HEK293 (cell line): Measurements from ENCODE around the gene DOCK3.
A peak's percentile ranks its signal among the peaks of the same experiment; 100 is the strongest.

Source experiments
- CTCF ChIA-PET: fragments of 350-600 bp; formaldehyde crosslinking; extraction: SDS; loops from one replicate; lab custom pipeline; 2021; ENCODE audit warnings: antibody characterized with exemption; lab: Yijun Ruan, JAX
- POLR2A ChIA-PET: fragments of 300-600 bp; formaldehyde crosslinking; extraction: SDS; loops from one replicate; lab custom pipeline; 2020; ENCODE audit warnings: antibody characterized with exemption, inconsistent platforms; lab: Yijun Ruan, JAX
- H3K27ac ChIP-seq: fragments of 200-500 bp; sonication (Bioruptor generic); 2 replicates; pipeline ENCODE4 v1.5.1; 2014; ENCODE audit warnings: low read depth, low read length, control low read depth, inconsistent platforms; ENCODE audit errors: extremely low read depth
- H3K36me3 ChIP-seq, 2 experiments: fragments of 200-500 bp in 1 of 2; sonication (Bioruptor generic) in 1 of 2; 1 replicate in 1 of 2; 2 replicates in 1 of 2; pipeline ENCODE4 v1.5.1; 2014 to 2017; ENCODE audit warnings: inconsistent platforms in 2 of 2, low read length in 2 of 2; ENCODE audit not compliant: control insufficient read depth in 2 of 2, insufficient read depth in 1 of 2
- H3K4me1 ChIP-seq: fragments of 200-500 bp; sonication (Bioruptor generic); 2 replicates; pipeline ENCODE4 v1.5.1; 2014; ENCODE audit warnings: mild to moderate bottlenecking, low read length, inconsistent platforms; ENCODE audit not compliant: control insufficient read depth, insufficient read depth
- H3K4me3 ChIP-seq: 2 replicates; pipeline ENCODE4 v1.5.1; 2011; ENCODE audit warnings: low read depth, mild to moderate bottlenecking, control low read depth, low read length, moderate library complexity
- H3K9me3 ChIP-seq: fragments of 200-500 bp; sonication (Bioruptor generic); 2 replicates; pipeline ENCODE4 v1.5.1; 2014; ENCODE audit warnings: low read depth, low read length, inconsistent platforms; ENCODE audit not compliant: control insufficient read depth, insufficient read depth
- GFI1B ChIP-seq: fragments of 450-650 bp; formaldehyde crosslinking; IDR thresholded peaks from 2 replicates; pipeline ENCODE4 v1.5.1; 2016; ENCODE audit warnings: missing biosample characterization, missing genetic modification characterization
- GLIS1 ChIP-seq: fragments of 450-650 bp; formaldehyde crosslinking; IDR thresholded peaks from 2 replicates; pipeline ENCODE4 v1.5.1; 2016; ENCODE audit warnings: missing biosample characterization, missing genetic modification characterization
- KLF9 ChIP-seq: fragments of 450-650 bp; formaldehyde crosslinking; IDR thresholded peaks from 2 replicates; pipeline ENCODE4 v1.5.1; 2016; ENCODE audit warnings: missing biosample characterization, missing genetic modification characterization, low read depth
- SCRT1 ChIP-seq: fragments of 450-650 bp; formaldehyde crosslinking; IDR thresholded peaks from 2 replicates; pipeline ENCODE4 v1.5.1; 2016; ENCODE audit warnings: missing biosample characterization, missing genetic modification characterization, borderline replicate concordance
- SP3 ChIP-seq: fragments of 450-650 bp; formaldehyde crosslinking; IDR thresholded peaks from 2 replicates; pipeline ENCODE4 v1.5.1; 2016; ENCODE audit warnings: missing biosample characterization, missing genetic modification characterization
- TCF7L2 ChIP-seq: IDR thresholded peaks from 2 replicates; pipeline ENCODE4 v1.6.1; 2011; ENCODE audit warnings: low read depth, mild to moderate bottlenecking, inconsistent platforms, low read length, moderate library complexity, borderline replicate concordance
- ZBTB8A ChIP-seq: fragments of 450-650 bp; formaldehyde crosslinking; IDR thresholded peaks from 2 replicates; pipeline ENCODE4 v1.5.1; 2016; ENCODE audit warnings: missing biosample characterization, missing genetic modification characterization
- ZFP3 ChIP-seq: fragments of 450-650 bp; formaldehyde crosslinking; IDR thresholded peaks from 2 replicates; pipeline ENCODE4 v1.5.1; 2016; ENCODE audit warnings: low read depth, missing biosample characterization, missing genetic modification characterization
- ZNF169 ChIP-seq: fragments of 450-650 bp; formaldehyde crosslinking; IDR thresholded peaks from 2 replicates; pipeline ENCODE4 v1.5.1; 2016; ENCODE audit warnings: missing biosample characterization, missing genetic modification characterization
- ZNF19 ChIP-seq: fragments of 450-650 bp; formaldehyde crosslinking; IDR thresholded peaks from 2 replicates; pipeline ENCODE4; 2016; ENCODE audit warnings: missing biosample characterization, missing genetic modification characterization, low read depth
- ZNF214 ChIP-seq: fragments of 450-650 bp; formaldehyde crosslinking; IDR thresholded peaks from 2 replicates; pipeline ENCODE4 v1.5.1; 2017; ENCODE audit warnings: missing biosample characterization, mild to moderate bottlenecking, missing genetic modification characterization, borderline replicate concordance
- ZNF221 ChIP-seq: fragments of 450-650 bp; formaldehyde crosslinking; IDR thresholded peaks from 2 replicates; pipeline ENCODE4 v1.5.1; 2017; ENCODE audit warnings: missing biosample characterization, missing genetic modification characterization, borderline replicate concordance
- ZNF341 ChIP-seq: fragments of 450-650 bp; formaldehyde crosslinking; IDR thresholded peaks from 2 replicates; pipeline ENCODE4; 2016; ENCODE audit warnings: low read depth, missing biosample characterization, missing genetic modification characterization
- ZNF416 ChIP-seq: fragments of 450-650 bp; formaldehyde crosslinking; IDR thresholded peaks from 2 replicates; pipeline ENCODE4 v1.5.1; 2016; ENCODE audit warnings: missing biosample characterization, missing genetic modification characterization
- ZNF473 ChIP-seq: fragments of 450-650 bp; formaldehyde crosslinking; IDR thresholded peaks from 2 replicates; pipeline ENCODE4 v1.5.1; 2017; ENCODE audit warnings: missing biosample characterization, missing genetic modification characterization
- ZNF558 ChIP-seq: fragments of 450-650 bp; formaldehyde crosslinking; IDR thresholded peaks from 2 replicates; pipeline ENCODE4 v1.5.1; 2016; ENCODE audit warnings: missing biosample characterization, missing genetic modification characterization
- ZNF610 ChIP-seq: fragments of 450-650 bp; formaldehyde crosslinking; IDR thresholded peaks from 2 replicates; pipeline ENCODE4 v1.5.1; 2016; ENCODE audit warnings: missing biosample characterization, missing genetic modification characterization, borderline replicate concordance
- ZNF624 ChIP-seq: fragments of 450-650 bp; formaldehyde crosslinking; IDR thresholded peaks from 2 replicates; pipeline ENCODE4 v1.5.1; 2017; ENCODE audit warnings: missing biosample characterization, missing genetic modification characterization
- ZNF660 ChIP-seq: fragments of 450-650 bp; IDR thresholded peaks from 2 replicates; pipeline ENCODE4 v1.5.1; 2018; ENCODE audit warnings: missing biosample characterization, mild to moderate bottlenecking, missing genetic modification characterization
- ZNF777 ChIP-seq: fragments of 450-650 bp; formaldehyde crosslinking; IDR thresholded peaks from 2 replicates; pipeline ENCODE4 v1.5.1; 2017; ENCODE audit warnings: missing biosample characterization, missing genetic modification characterization, borderline replicate concordance
- ZNF830 ChIP-seq: fragments of 450-650 bp; IDR thresholded peaks from 2 replicates; pipeline ENCODE4 v1.5.0; 2018; ENCODE audit warnings: missing biosample characterization, missing genetic modification characterization, low read depth, mild to moderate bottlenecking, moderate library complexity
- ZSCAN30 ChIP-seq: fragments of 450-650 bp; IDR thresholded peaks from 2 replicates; pipeline ENCODE4 v1.5.1; 2018; ENCODE audit warnings: missing biosample characterization, mild to moderate bottlenecking, missing genetic modification characterization, moderate library complexity
- TF ChIP-seq, protein P1 (sequence below): fragments of 450-650 bp; formaldehyde crosslinking; IDR thresholded peaks from 2 replicates; pipeline ENCODE4 v1.5.1; 2016; ENCODE audit warnings: missing biosample characterization, missing genetic modification characterization
- TF ChIP-seq, protein P2 (sequence below): fragments of 450-650 bp; formaldehyde crosslinking; IDR thresholded peaks from 2 replicates; pipeline ENCODE4 v1.5.1; 2016; ENCODE audit warnings: missing biosample characterization, missing genetic modification characterization
- TF ChIP-seq, protein P3 (sequence below): fragments of 450-650 bp; formaldehyde crosslinking; IDR thresholded peaks from 2 replicates; pipeline ENCODE4 v1.5.1; 2016; ENCODE audit warnings: missing biosample characterization, missing genetic modification characterization
- TF ChIP-seq, protein P4 (sequence below): fragments of 450-650 bp; formaldehyde crosslinking; IDR thresholded peaks from 2 replicates; pipeline ENCODE4 v1.5.1; 2016; ENCODE audit warnings: missing biosample characterization, missing genetic modification characterization
- TF ChIP-seq, protein P5 (sequence below): fragments of 450-650 bp; IDR thresholded peaks from 2 replicates; pipeline ENCODE4 v1.5.1; 2018; ENCODE audit warnings: missing biosample characterization, mild to moderate bottlenecking, missing genetic modification characterization

The DOCK3 gene

DNA sequence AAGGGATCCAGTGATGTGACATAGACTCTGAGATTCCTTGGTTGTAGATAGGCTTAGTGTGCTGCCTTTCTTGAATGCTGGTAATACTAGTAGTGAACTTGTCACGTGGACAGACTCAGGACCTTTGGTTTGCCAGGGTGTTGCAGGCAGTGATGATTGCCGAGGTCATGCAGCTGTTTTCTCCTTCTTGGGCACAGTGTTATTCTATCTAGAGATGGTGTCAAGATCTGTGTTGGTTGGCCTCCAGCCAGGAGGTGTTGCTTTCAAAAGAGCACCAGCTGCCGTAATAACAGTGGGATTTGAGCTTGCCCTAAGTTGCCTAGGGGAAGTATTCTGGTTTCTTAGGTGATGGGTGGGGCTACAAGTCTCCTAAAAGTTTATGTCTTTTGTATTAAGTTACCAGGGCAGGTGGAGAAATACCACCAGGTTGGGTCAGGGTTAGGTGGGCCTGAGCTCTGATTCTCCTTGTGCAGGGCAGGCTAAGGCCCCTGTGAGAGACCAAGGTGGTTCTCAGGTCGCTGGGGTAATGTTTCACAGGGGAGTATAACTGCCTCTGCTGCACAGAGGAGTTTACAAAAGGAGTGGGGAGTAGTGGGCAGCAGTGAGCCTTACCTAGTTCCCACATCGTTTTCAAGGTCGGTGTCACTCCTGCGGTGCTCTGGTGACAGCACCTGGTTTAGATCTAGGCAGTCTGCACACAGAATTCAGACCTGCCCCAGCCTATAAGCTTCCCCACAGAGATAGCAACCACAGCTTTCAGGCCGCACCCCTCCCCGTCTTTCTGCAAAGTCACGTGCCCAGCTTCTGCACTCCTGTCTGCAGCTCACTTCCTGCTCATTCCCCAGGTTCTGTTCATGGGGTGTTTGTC is 350.3 kb downstream of the DOCK3 start (continued):
- TF ChIP-seq, protein P1, sequence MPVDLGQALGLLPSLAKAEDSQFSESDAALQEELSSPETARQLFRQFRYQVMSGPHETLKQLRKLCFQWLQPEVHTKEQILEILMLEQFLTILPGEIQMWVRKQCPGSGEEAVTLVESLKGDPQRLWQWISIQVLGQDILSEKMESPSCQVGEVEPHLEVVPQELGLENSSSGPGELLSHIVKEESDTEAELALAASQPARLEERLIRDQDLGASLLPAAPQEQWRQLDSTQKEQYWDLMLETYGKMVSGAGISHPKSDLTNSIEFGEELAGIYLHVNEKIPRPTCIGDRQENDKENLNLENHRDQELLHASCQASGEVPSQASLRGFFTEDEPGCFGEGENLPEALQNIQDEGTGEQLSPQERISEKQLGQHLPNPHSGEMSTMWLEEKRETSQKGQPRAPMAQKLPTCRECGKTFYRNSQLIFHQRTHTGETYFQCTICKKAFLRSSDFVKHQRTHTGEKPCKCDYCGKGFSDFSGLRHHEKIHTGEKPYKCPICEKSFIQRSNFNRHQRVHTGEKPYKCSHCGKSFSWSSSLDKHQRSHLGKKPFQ = no peak
- TF ChIP-seq ZNF558 (tag by site-specific recombination) (no peak), ZSCAN30 (tag by site-specific recombination) (0 out of 2 replicates have a peak, but pooled peaks have one; percentile 23), ZNF221 (tag by site-specific recombination) (no peak), ZNF169 (tag by site-specific recombination) (no peak), GLIS1 (peak; percentile 29; the same call in 1 of the 2 replicates), ZNF830 (tag by site-specific recombination) (no peak), ZNF214 (tag by site-specific recombination) (no peak), ZNF777 (tag by site-specific recombination) (no peak), ZNF660 (tag by site-specific recombination) (peak; percentile 42; the same call in 1 of the 2 replicates)
- TF ChIP-seq, protein P2, sequence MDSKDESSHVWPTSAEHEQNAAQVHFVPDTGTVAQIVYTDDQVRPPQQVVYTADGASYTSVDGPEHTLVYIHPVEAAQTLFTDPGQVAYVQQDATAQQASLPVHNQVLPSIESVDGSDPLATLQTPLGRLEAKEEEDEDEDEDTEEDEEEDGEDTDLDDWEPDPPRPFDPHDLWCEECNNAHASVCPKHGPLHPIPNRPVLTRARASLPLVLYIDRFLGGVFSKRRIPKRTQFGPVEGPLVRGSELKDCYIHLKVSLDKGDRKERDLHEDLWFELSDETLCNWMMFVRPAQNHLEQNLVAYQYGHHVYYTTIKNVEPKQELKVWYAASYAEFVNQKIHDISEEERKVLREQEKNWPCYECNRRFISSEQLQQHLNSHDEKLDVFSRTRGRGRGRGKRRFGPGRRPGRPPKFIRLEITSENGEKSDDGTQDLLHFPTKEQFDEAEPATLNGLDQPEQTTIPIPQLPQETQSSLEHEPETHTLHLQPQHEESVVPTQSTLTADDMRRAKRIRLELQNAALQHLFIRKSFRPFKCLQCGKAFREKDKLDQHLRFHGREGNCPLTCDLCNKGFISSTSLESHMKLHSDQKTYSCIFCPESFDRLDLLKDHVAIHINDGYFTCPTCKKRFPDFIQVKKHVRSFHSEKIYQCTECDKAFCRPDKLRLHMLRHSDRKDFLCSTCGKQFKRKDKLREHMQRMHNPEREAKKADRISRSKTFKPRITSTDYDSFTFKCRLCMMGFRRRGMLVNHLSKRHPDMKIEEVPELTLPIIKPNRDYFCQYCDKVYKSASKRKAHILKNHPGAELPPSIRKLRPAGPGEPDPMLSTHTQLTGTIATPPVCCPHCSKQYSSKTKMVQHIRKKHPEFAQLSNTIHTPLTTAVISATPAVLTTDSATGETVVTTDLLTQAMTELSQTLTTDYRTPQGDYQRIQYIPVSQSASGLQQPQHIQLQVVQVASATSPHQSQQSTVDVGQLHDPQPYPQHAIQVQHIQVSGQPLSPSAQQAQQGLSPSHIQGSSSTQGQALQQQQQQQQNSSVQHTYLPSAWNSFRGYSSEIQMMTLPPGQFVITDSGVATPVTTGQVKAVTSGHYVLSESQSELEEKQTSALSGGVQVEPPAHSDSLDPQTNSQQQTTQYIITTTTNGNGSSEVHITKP (tag by site-specific recombination) = peak; percentile 67
- TF ChIP-seq, protein P3, sequence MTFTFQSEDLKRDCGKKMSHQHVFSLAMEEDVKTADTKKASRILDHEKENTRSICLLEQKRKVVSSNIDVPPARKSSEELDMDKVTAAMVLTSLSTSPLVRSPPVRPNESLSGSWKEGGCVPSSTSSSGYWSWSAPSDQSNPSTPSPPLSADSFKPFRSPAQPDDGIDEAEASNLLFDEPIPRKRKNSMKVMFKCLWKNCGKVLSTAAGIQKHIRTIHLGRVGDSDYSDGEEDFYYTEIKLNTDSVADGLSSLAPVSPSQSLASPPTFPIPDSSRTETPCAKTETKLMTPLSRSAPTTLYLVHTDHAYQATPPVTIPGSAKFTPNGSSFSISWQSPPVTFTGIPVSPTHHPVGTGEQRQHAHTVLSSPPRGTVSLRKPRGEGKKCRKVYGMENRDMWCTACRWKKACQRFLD (tag by site-specific recombination) = no peak

DNA sequence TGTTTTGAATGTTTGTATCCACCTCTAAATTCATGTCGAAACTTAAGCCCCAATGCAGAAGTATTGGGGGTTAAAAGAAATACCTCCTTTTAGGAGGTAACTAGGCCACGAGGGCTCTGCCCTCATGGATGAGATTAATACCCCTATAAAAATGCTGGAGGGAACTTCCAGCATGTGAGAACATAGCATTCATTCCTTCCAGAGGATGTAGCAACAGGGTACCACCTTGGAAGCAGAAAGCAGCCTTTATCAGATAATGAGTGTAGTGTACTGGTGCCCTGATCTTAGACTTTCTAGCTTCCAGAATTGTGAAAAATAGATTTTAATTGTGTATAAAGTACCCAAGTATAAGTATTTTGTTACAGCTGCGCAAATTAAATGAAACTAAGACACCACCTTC is 356.9 kb downstream of the DOCK3 start:
- H3K9me3 ChIP-seq = no peaks in the 10 kb centered on the region
- no peaks in the 10 kb centered on the region for H3K36me3 ChIP-seq
- H3K4me3 ChIP-seq = no peak overlapping the region
- POLR2A ChIA-PET = no interaction called here
- H3K27ac ChIP-seq = no peak overlapping the region
- no peaks in the 10 kb centered on the region for H3K4me1 ChIP-seq
- TF ChIP-seq, protein P4, sequence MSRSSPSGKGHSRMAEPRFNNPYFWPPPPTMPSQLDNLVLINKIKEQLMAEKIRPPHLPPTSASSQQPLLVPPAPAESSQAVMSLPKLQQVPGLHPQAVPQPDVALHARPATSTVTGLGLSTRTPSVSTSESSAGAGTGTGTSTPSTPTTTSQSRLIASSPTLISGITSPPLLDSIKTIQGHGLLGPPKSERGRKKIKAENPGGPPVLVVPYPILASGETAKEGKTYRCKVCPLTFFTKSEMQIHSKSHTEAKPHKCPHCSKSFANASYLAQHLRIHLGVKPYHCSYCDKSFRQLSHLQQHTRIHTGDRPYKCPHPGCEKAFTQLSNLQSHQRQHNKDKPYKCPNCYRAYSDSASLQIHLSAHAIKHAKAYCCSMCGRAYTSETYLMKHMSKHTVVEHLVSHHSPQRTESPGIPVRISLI (tag by site-specific recombination) = no peak
- TF ChIP-seq ZNF169 (tag by site-specific recombination) = no peak
- no peak for TF ChIP-seq TCF7L2
- TF ChIP-seq ZFP3 (tag by site-specific recombination) = no peak
- TF ChIP-seq SCRT1 (tag by site-specific recombination) = no peak
- no peak for TF ChIP-seq KLF9 (tag by site-specific recombination)
- TF ChIP-seq ZNF214 (tag by site-specific recombination) = no peak
- no peak for TF ChIP-seq ZNF473
- TF ChIP-seq ZNF19 (tag by site-specific recombination) = no peak
- TF ChIP-seq ZNF624 (tag by site-specific recombination) = no peak
- TF ChIP-seq ZNF341 = no peak
- TF ChIP-seq ZBTB8A (tag by site-specific recombination) = no peak
- TF ChIP-seq, protein P5, sequence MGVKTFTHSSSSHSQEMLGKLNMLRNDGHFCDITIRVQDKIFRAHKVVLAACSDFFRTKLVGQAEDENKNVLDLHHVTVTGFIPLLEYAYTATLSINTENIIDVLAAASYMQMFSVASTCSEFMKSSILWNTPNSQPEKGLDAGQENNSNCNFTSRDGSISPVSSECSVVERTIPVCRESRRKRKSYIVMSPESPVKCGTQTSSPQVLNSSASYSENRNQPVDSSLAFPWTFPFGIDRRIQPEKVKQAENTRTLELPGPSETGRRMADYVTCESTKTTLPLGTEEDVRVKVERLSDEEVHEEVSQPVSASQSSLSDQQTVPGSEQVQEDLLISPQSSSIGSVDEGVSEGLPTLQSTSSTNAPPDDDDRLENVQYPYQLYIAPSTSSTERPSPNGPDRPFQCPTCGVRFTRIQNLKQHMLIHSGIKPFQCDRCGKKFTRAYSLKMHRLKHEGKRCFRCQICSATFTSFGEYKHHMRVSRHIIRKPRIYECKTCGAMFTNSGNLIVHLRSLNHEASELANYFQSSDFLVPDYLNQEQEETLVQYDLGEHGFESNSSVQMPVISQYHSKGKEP (tag by site-specific recombination) = no peak
- no peak for TF ChIP-seq SP3 (tag by site-specific recombination)
- TF ChIP-seq GFI1B (tag by site-specific recombination) = no peak
- no peak for TF ChIP-seq ZNF416 (tag by site-specific recombination)
- TF ChIP-seq ZNF610 = no peak
- CTCF ChIA-PET = interaction anchor here (0.7 kb wide), 1 partner anchor 514 kb away, joined by 3 read pairs; no protein-coding TSS in a partner anchor
